T-helper 17 cell (primary cell): Measurements from ENCODE around the gene PEAK1. TPM values are rescaled to one million over a fixed set of nuclear protein-coding genes. Genes with fewer than 3 reads are reported as not detected.

Source experiments
- ATAC-seq: fragments of 150-1000 bp; cut with Tn5 transposase; 2 replicates; pipeline ENCODE4 v1.10.0; 2021; ENCODE audit warnings: mild to moderate bottlenecking, moderate library complexity
- DNase-seq, 3 donors: peaks; one replicate each; pipeline versions ENCODE4 v3.0.0 to v3.0.0-alpha.2; 2020 to 2021
- H3K9me3 ChIP-seq: one replicate; pipeline ENCODE4 v1.7.0; 2013; ENCODE audit warnings: low read length, mild to moderate bottlenecking; ENCODE audit not compliant: control insufficient read depth, poor library complexity, severe bottlenecking
- H3K27ac Mint-ChIP-seq: one replicate; pipeline ENCODE4 v1.8.0; 2022; ENCODE audit warnings: mild to moderate bottlenecking, moderate library complexity, mixed read lengths
- H3K27me3 Mint-ChIP-seq: one replicate; pipeline ENCODE4 v1.8.0; 2022; ENCODE audit warnings: mixed read lengths
- H3K36me3 Mint-ChIP-seq: one replicate; pipeline ENCODE4 v1.8.0; 2022; ENCODE audit warnings: low read depth, mixed read lengths
- H3K4me1 Mint-ChIP-seq: one replicate; pipeline ENCODE4 v1.8.0; 2022; ENCODE audit warnings: mild to moderate bottlenecking, mixed read lengths
- H3K4me3 Mint-ChIP-seq: one replicate; pipeline ENCODE4 v1.8.0; 2022; ENCODE audit warnings: mild to moderate bottlenecking, moderate library complexity, mixed read lengths
- total RNA-seq, 4 donors: library from RNA in 2 of 4; stranded (reverse) in 2 of 4; gene quantifications; one replicate each; pipeline ENCODE4 v1.2.3 and lab custom pipeline; 2022 to 2026

Gene PEAK1
- total RNA-seq, 2 donors from 2014 or later, result 5.9 to 10.2 TPM

- no peaks in the 10 kb centered on the region for H3K9me3 ChIP-seq
- DNase-seq (no peak), ATAC-seq (no peak)
- Mint-ChIP-seq H3K36me3 (peaks cover 7% of the 10 kb centered on the region), H3K27ac (no peak overlapping the region), H3K27me3 (no peaks in the 10 kb centered on the region), H3K4me1 (peaks cover 9% of the 10 kb centered on the region), H3K4me3 (no peak overlapping the region)
These were observed 63.6 kb downstream of the PEAK1 start for GRCh38 chr15:77356305-77356704.

DNA sequence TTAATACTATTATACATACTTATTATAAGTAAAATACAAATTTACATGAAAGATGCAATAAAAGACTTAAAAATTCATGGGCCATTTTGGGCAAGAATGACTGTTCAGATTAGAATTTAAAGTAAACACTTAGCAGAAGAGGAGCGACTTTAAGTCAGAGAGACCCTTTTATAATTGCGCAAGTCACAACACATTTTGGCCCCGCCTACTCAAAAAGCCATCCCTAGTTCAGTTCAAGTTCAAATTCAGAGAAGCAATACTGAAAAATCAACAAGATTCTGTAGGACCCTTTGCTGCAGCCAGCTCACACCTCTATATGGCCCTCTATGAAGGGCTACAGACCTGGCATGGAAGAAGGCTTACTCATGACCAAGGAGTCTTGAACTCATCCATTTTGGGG lies 64.6 kb downstream of the PEAK1 start:
- Mint-ChIP-seq H3K4me3 (no peak overlapping the region), H3K27me3 (no peaks in the 10 kb centered on the region), H3K27ac (no peak overlapping the region), H3K36me3 (peaks cover 5% of the 10 kb centered on the region), H3K4me1 (peaks cover 9% of the 10 kb centered on the region)
- DNase-seq, result no peak
- H3K9me3 ChIP-seq, result no peaks in the 10 kb centered on the region
- no peak for ATAC-seq

DNA sequence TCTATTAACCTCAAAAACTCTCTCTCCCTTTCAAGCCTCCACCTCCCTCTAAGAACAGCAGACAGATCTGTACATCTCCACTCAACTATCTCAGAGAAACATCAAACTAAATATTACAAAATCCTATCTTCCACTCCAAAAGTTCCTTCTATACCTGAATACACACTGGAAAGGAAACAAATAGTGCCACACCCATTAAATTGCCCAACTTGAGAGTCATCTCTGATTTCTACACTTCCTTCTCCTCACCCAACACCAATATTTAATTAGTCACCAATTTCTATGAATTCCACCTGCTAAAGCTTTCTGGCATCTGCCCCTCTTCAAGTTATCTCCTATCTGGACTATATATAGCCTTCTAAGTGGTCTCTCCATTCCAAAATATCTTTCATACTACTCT lies 65.8 kb downstream of the PEAK1 start:
- ATAC-seq (no peak), DNase-seq (no peak)
- no peak overlapping the region for H3K27ac Mint-ChIP-seq
- H3K9me3 ChIP-seq, result no peaks in the 10 kb centered on the region
- H3K4me1 Mint-ChIP-seq, result peaks cover 9% of the 10 kb centered on the region
- no peaks in the 10 kb centered on the region for H3K27me3 Mint-ChIP-seq
- H3K36me3 Mint-ChIP-seq, result peaks cover 5% of the 10 kb centered on the region
- no peak overlapping the region for H3K4me3 Mint-ChIP-seq

DNA sequence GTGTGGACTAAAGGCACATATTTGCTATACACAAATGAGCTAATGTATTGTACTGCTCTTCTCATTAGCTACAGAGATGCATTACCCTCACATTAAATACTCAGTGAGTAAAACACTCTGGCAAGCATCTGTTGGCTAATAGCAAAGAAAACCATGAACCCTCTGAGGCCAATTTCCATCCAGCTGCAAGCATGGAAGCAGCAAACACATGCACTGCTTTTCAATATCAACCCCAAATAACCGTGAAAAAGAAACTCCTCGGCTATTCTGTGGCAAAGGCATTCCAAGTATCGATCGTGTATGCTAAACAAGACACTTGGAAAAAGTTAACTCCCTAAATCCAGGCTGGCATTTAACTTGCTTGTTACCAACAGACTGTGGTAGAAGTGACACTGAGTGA lies 67.0 kb downstream of the PEAK1 start:
- Mint-ChIP-seq H3K27me3 (no peaks in the 10 kb centered on the region), H3K27ac (no peak overlapping the region), H3K4me3 (no peak overlapping the region), H3K4me1 (peaks cover 7% of the 10 kb centered on the region), H3K36me3 (peaks cover 2% of the 10 kb centered on the region)
- DNase-seq, result no peak
- no peaks in the 10 kb centered on the region for H3K9me3 ChIP-seq
- no peak for ATAC-seq

DNA sequence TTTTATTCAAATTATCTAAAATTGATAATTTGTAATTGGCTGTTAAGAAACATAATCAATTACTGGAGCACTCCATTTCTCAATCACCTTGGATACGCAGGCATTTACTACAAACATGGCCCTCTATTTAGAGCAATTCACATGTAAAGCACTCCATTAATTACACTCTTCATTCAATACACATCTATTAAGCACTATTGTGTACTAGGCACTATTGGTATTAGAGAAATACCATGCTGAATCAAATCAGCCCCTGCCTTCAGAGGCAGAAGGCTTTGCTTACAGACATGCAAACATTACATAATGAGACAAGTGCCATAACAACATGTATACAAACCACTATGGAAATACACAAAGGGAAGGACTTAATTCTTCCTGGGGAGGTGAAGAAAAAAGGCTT lies 69.1 kb downstream of the PEAK1 start:
- no peaks in the 10 kb centered on the region for H3K9me3 ChIP-seq
- H3K4me1 Mint-ChIP-seq, result peaks cover 5% of the 10 kb centered on the region
- no peak overlapping the region for H3K27ac Mint-ChIP-seq
- DNase-seq (no peak), ATAC-seq (no peak)
- H3K27me3 Mint-ChIP-seq, result no peaks in the 10 kb centered on the region
- H3K4me3 Mint-ChIP-seq, result no peak overlapping the region
- peaks cover 2% of the 10 kb centered on the region for H3K36me3 Mint-ChIP-seq

- H3K9me3 ChIP-seq, result no peaks in the 10 kb centered on the region
- no peak for ATAC-seq
- H3K36me3 Mint-ChIP-seq, result peaks cover 2% of the 10 kb centered on the region
- H3K4me1 Mint-ChIP-seq, result peaks cover 4% of the 10 kb centered on the region
- no peak for DNase-seq
- H3K4me3 Mint-ChIP-seq, result no peak overlapping the region
- no peak overlapping the region for H3K27ac Mint-ChIP-seq
- H3K27me3 Mint-ChIP-seq, result no peaks in the 10 kb centered on the region
These were observed 70.2 kb downstream of the PEAK1 start for GRCh38 chr15:77349666-77350065.

GRCh38 chr15:77348511-77348910 lies 71.4 kb downstream of the PEAK1 start:
- DNase-seq (no peak), ATAC-seq (no peak)
- no peak overlapping the region for H3K4me3 Mint-ChIP-seq
- H3K9me3 ChIP-seq, result no peaks in the 10 kb centered on the region
- no peak overlapping the region for H3K27ac Mint-ChIP-seq
- no peaks in the 10 kb centered on the region for H3K27me3 Mint-ChIP-seq
- no peaks in the 10 kb centered on the region for H3K4me1 Mint-ChIP-seq
- no peaks in the 10 kb centered on the region for H3K36me3 Mint-ChIP-seq

DNA sequence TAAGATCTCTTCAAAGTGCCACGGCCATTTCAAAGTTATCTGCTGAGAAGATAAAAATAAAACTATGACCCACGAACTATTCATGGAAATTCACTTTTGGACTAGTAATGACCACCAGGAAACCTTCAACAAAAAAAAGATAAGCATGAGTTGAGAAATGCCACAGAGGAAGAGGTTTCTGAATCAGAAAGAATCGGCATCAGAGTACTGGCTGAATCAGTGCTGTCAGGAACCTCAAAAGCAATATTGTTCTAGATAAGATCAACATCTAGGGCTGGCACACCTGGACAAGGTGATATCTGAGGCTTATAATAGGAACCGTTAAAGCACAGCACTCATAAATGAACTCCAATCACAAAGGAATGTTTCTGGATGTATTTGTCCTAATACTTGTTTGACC lies 72.7 kb downstream of the PEAK1 start:
- ATAC-seq (no peak), DNase-seq (no peak)
- Mint-ChIP-seq H3K27me3 (no peaks in the 10 kb centered on the region), H3K36me3 (no peaks in the 10 kb centered on the region), H3K27ac (no peak overlapping the region), H3K4me1 (no peaks in the 10 kb centered on the region), H3K4me3 (no peak overlapping the region)
- H3K9me3 ChIP-seq, result no peaks in the 10 kb centered on the region

DNA sequence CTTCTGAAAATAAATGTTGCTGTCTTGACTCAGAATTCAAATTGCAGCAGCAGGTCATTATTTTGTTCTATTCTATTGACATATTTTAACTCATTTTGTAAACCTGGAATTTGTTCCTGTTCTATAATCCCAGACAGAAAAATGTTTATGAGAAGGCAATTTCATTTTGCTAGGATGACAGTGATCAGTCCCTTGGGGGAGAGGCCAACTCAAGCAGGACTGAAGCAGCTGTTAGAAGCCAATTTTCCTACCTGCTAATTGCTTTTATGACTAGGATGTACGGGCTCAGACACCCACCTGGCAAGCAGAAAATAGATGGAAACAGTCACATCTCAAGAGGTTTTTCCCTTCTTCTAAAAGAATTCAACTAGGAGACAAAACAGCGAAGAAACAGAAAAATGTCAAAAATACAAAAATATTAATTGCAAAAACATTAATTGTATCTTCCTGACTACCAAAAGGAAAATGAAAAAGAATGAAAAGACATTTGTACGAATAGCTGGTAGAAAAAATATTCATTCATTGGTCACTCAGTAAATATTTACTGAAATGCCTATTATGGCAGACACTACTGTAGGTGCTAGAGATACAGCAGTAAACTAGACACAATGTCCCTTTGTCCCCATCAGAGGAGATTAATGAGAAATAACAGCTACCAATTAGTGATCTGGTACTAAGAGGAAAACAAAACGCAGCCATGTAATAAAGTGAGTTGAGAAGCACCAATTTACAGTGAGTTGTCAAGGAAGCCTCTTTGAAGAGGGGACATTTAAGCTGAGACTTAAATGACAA lies 73.5 kb downstream of the PEAK1 start:
- no peak overlapping the region for H3K4me3 Mint-ChIP-seq
- ATAC-seq (no peak), DNase-seq (no peak)
- H3K9me3 ChIP-seq, result no peaks in the 10 kb centered on the region
- H3K27me3 Mint-ChIP-seq, result no peaks in the 10 kb centered on the region
- H3K27ac Mint-ChIP-seq, result no peak overlapping the region
- H3K4me1 Mint-ChIP-seq, result no peaks in the 10 kb centered on the region
- no peaks in the 10 kb centered on the region for H3K36me3 Mint-ChIP-seq

GRCh38 chr15:77342807-77343206 lies 77.1 kb downstream of the PEAK1 start:
- H3K27ac Mint-ChIP-seq, result no peak overlapping the region
- H3K4me3 Mint-ChIP-seq, result no peak overlapping the region
- H3K27me3 Mint-ChIP-seq, result no peaks in the 10 kb centered on the region
- no peaks in the 10 kb centered on the region for H3K4me1 Mint-ChIP-seq
- H3K9me3 ChIP-seq, result peaks cover 3% of the 10 kb centered on the region
- DNase-seq (no peak), ATAC-seq (no peak)
- no peaks in the 10 kb centered on the region for H3K36me3 Mint-ChIP-seq

DNA sequence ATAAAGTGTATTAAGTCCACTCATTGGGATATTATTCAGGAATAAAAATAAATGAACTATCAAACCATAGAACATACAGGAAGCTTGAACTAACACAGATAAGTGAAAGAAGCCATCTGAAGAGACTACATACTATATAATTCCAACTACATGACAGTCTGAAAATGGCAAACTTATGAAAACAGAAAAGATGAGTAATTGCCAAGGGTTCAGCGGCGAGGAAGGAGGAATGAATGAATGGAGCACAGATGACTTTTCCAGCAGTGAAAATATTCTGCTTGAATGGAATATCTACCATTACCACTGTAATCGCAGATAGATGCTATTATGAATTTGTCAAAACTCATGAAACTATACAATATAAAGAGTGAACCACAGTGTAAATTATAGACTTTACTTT lies 79.7 kb downstream of the PEAK1 start:
- H3K4me1 Mint-ChIP-seq, result no peaks in the 10 kb centered on the region
- no peaks in the 10 kb centered on the region for H3K27me3 Mint-ChIP-seq
- ATAC-seq, result no peak
- H3K4me3 Mint-ChIP-seq, result no peak overlapping the region
- H3K27ac Mint-ChIP-seq, result no peak overlapping the region
- no peaks in the 10 kb centered on the region for H3K36me3 Mint-ChIP-seq
- H3K9me3 ChIP-seq, result peaks cover 3% of the 10 kb centered on the region
- DNase-seq, result no peak

DNA sequence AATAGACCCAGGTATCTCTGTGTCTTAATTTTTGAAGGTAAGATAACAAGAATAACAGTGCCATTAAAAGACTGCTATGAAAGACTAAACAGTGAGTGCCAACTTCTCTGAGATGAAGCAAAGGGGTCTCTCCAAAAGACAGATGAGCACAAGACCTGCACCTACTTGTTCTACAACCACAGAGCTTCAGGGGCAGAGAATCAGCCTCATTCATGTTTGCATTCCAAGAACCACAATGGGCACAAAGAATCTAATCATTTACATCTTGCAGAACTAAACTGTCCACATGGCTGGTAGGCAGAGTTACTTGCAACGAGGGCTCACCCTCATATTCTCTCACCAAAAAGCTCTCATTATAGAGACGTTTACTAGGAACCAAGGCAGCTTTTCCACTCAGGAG lies 83.9 kb downstream of the PEAK1 start:
- DNase-seq, result no peak
- H3K36me3 Mint-ChIP-seq, result no peaks in the 10 kb centered on the region
- peaks cover 4% of the 10 kb centered on the region for H3K4me1 Mint-ChIP-seq
- no peak overlapping the region for H3K4me3 Mint-ChIP-seq
- H3K27ac Mint-ChIP-seq, result no peak overlapping the region
- peaks cover 2% of the 10 kb centered on the region for H3K9me3 ChIP-seq
- H3K27me3 Mint-ChIP-seq, result no peaks in the 10 kb centered on the region
- ATAC-seq, result no peak

DNA sequence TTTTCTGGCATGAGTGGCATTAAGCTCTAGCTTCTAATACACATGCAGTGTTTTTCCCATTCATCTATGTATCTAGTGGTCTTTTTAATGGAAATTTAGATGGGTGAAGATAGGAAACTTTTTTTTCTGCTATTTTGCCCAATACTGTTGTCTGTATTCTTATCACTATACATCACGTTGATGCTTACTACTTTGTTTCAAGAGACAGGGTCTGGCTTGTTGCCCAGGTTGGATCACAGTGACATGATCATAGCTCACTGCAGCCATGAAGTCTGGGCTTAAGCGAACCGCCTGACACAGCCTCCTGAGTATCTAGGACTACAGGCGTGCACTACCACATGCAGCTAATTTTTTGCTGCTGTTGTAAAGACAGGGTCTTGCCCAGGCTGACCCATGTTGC lies 84.6 kb downstream of the PEAK1 start:
- no peaks in the 10 kb centered on the region for H3K9me3 ChIP-seq
- no peaks in the 10 kb centered on the region for H3K27me3 Mint-ChIP-seq
- ATAC-seq (no peak), DNase-seq (no peak)
- H3K4me1 Mint-ChIP-seq, result peaks cover 4% of the 10 kb centered on the region
- H3K4me3 Mint-ChIP-seq, result no peak overlapping the region
- no peaks in the 10 kb centered on the region for H3K36me3 Mint-ChIP-seq
- no peak overlapping the region for H3K27ac Mint-ChIP-seq

DNA sequence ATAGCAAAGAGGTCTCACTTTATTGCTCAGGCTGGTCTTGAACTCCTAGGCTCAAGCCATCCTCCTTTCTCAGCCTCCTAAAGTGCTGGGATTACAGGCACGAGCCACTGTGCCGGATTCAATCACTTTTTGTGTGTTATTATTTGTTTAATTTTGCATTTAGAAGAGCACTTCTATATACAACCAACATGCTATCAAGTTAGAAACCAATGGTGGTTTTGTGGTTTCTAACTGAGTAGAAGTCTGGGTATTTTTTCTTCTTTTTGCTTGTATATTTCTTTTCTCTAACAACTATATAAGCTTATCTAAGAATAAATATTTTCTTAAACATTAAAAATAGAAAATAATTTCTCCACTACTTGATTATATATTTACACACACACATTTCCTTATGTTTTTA lies 86.7 kb downstream of the PEAK1 start:
- no peak for DNase-seq
- peaks cover 4% of the 10 kb centered on the region for H3K4me1 Mint-ChIP-seq
- no peaks in the 10 kb centered on the region for H3K36me3 Mint-ChIP-seq
- H3K9me3 ChIP-seq, result no peaks in the 10 kb centered on the region
- no peaks in the 10 kb centered on the region for H3K27me3 Mint-ChIP-seq
- ATAC-seq, result no peak
- no peak overlapping the region for H3K27ac Mint-ChIP-seq
- H3K4me3 Mint-ChIP-seq, result no peak overlapping the region
